Spinal cord (tissue), 10 donors: ENCODE results near the gene MAP7D1. TPM values are rescaled to one million over a fixed set of nuclear protein-coding genes. Genes with fewer than 3 reads are reported as not detected.

Experiments
- DNase-seq, 6 donors: peaks; one replicate each; pipeline versions ENCODE4 v3.0.0 to v3.0.0-alpha.2; 2013 to 2015; ENCODE audit warnings: low spot score in 6 of 6, low read depth in 4 of 6
- H3K27ac ChIP-seq: one replicate; pipeline ENCODE4 v1.5.1; 2013; ENCODE audit warnings: low read depth, low read length, control low read depth
- H3K27me3 ChIP-seq: one replicate; pipeline ENCODE4 v1.6.1; 2013; ENCODE audit warnings: low read length; ENCODE audit not compliant: control insufficient read depth, insufficient read depth
- H3K36me3 ChIP-seq: one replicate; pipeline ENCODE4 v1.6.1; 2013; ENCODE audit warnings: low read length; ENCODE audit not compliant: control insufficient read depth, insufficient read depth
- H3K4me1 ChIP-seq: one replicate; pipeline ENCODE4 v1.6.1; 2013; ENCODE audit warnings: low read length; ENCODE audit not compliant: control insufficient read depth, insufficient read depth
- H3K4me3 ChIP-seq: one replicate; pipeline ENCODE4 v1.5.1; 2013; ENCODE audit warnings: low read depth, low read length, control low read depth
- H3K9me3 ChIP-seq: one replicate; pipeline ENCODE4 v1.6.1; 2013; ENCODE audit warnings: low read length; ENCODE audit not compliant: control insufficient read depth, insufficient read depth
- WGBS: methylation state at CpG from one replicate; pipeline ENCODE4 v1.1.5; 2013; ENCODE audit warnings: missing lambda C conversion rate; ENCODE audit not compliant: insufficient coverage; 5-methylcytosine and 5-hydroxymethylcytosine counted together
- polyA plus RNA-seq, 2 donors: library from polyadenylated mRNA; unstranded; fragments of 120-200 nt; gene quantifications; one replicate each; pipeline ENCODE4 v1.2.1, GENCODE V29; 2013; ENCODE audit not compliant: insufficient read length in 2 of 2
- total RNA-seq, 2 donors: library from RNA; depleted of rRNA in 1 of 2; stranded (reverse); fragments of 120-200 nt in 1 of 2; fragments of >200 nt in 1 of 2; gene quantifications; one replicate each; pipeline versions ENCODE4 v1.2.3 to v1.2.4, GENCODE V29; 2013 to 2014
- donor health status: healthy.

The MAP7D1 gene
- total and polyA plus RNA-seq, 4 donors: 52.4 to 209 (median 124) TPM

DNA sequence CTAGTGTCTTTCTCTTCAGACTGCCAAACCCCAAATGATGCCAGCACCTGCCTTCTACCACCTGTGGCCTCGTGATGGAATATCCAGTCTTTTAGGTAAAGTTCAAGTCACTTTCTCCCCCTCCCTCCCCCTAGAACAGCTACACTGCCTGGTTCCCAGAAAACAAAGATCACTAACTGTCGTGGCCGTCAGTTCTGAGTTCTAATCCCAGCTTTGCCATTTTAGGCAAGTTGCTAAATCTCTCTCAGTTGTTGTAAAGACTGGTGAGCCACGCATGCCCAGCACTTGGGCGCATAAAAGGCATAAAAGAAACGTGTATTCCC lies 6.0 kb upstream of the MAP7D1 start:
- H3K4me1 ChIP-seq: peaks cover 39% of the 10 kb centered on the region
- H3K4me3 ChIP-seq: peak overlapping the region; percentile 98
- DNase-seq: no peak
- H3K36me3 ChIP-seq: no peaks in the 10 kb centered on the region
- no peaks in the 10 kb centered on the region for H3K27me3 ChIP-seq
- H3K27ac ChIP-seq: peak overlapping the region; percentile 86
- 30% methylated on average over 3 of the region's 6 CpGs for WGBS
- no peaks in the 10 kb centered on the region for H3K9me3 ChIP-seq

DNA sequence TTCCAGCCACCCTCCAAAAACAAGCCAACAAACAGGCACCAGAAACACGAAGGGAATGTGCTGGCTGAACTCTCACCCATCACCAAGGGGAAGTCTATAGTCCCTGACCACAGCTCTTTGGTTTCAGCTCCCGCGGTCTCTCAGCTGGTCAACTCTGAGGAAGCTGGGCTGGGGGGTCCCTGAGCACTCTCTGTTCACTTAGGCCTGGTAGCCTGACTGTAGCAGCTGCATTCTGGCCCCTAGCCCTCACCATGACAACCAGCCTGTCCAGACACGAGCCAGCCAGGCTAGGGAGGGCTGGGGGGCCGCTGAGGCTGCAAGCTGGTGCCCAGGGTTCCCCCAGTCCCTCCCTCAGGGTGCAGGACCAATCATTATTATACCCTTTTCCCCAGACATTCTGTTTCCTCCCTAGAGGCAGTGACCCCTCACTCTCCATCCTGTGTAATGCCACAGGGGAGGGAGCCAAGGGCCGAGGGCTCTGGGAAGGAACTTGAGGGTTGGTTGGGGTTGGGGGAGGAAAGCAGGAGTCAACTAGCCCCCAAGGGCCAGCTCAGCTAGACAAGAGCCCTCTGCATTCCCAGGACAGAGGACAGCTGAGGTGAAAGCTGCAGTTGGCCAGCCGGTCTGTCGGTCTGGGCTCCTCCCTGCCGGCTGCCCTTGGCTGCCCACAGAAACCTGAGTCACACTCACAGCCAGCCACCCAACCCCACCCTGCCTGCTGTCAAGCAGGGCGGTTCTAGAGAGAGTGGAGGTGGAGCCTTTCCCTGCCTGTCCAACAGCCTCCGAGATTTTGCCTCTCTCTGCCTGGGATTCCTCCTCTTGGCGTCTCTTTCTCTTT lies 5.4 kb upstream of the MAP7D1 start:
- 13% methylated on average over 8 of the region's 12 CpGs for WGBS

GRCh38 chr1:36151134-36151844 lies 4.7 kb upstream of the MAP7D1 start:
- Histone ChIP-seq H3K4me1 (peaks cover 46% of the 10 kb centered on the region), H3K27me3 (no peaks in the 10 kb centered on the region), H3K9me3 (no peaks in the 10 kb centered on the region), H3K27ac (peak overlapping the region; percentile 86), H3K4me3 (no peak overlapping the region), H3K36me3 (no peaks in the 10 kb centered on the region)
- WGBS: no CpG with 5 or more reads among the region's 1 CpG
- no peak for DNase-seq

More for the DNA sequence above, 5.4 kb upstream of the MAP7D1 start:
- H3K4me1 ChIP-seq: peaks cover 44% of the 10 kb centered on the region
- peak overlapping the region; percentile 86 for H3K27ac ChIP-seq
- no peaks in the 10 kb centered on the region for H3K9me3 ChIP-seq
- H3K36me3 ChIP-seq: no peaks in the 10 kb centered on the region
- H3K4me3 ChIP-seq: no peak overlapping the region
- peak in 2 of 6 donors; percentile 62 to 84 for DNase-seq
- no peaks in the 10 kb centered on the region for H3K27me3 ChIP-seq

GRCh38 chr1:36151845-36152203 lies 4.1 kb upstream of the MAP7D1 start:
- peak overlapping the region; percentile 86 for H3K27ac ChIP-seq
- 53% methylated on average over 3 of the region's 3 CpGs for WGBS
- no peaks in the 10 kb centered on the region for H3K9me3 ChIP-seq
- H3K4me3 ChIP-seq: no peak overlapping the region
- H3K36me3 ChIP-seq: no peaks in the 10 kb centered on the region
- H3K4me1 ChIP-seq: peaks cover 46% of the 10 kb centered on the region
- no peaks in the 10 kb centered on the region for H3K27me3 ChIP-seq
- DNase-seq: no peak

GRCh38 chr1:36153476-36153875 lies 2.5 kb upstream of the MAP7D1 start:
- no peak overlapping the region for H3K4me3 ChIP-seq
- peaks cover 2% of the 10 kb centered on the region for H3K36me3 ChIP-seq
- no peak overlapping the region for H3K27ac ChIP-seq
- H3K27me3 ChIP-seq: no peaks in the 10 kb centered on the region
- WGBS: 97% methylated on average over 6 of the region's 6 CpGs
- DNase-seq: no peak
- H3K4me1 ChIP-seq: peaks cover 50% of the 10 kb centered on the region
- no peaks in the 10 kb centered on the region for H3K9me3 ChIP-seq

- no peaks in the 10 kb centered on the region for H3K9me3 ChIP-seq
- H3K27ac ChIP-seq: peak overlapping the region; percentile 98
- peaks cover 3% of the 10 kb centered on the region for H3K36me3 ChIP-seq
- no peaks in the 10 kb centered on the region for H3K27me3 ChIP-seq
- DNase-seq: no peak
- no peak overlapping the region for H3K4me3 ChIP-seq
- 87% methylated on average over 3 of the region's 6 CpGs for WGBS
- peaks cover 53% of the 10 kb centered on the region for H3K4me1 ChIP-seq
Measured at GRCh38 chr1:36154335-36154734, 1.6 kb upstream of the MAP7D1 start.

DNA sequence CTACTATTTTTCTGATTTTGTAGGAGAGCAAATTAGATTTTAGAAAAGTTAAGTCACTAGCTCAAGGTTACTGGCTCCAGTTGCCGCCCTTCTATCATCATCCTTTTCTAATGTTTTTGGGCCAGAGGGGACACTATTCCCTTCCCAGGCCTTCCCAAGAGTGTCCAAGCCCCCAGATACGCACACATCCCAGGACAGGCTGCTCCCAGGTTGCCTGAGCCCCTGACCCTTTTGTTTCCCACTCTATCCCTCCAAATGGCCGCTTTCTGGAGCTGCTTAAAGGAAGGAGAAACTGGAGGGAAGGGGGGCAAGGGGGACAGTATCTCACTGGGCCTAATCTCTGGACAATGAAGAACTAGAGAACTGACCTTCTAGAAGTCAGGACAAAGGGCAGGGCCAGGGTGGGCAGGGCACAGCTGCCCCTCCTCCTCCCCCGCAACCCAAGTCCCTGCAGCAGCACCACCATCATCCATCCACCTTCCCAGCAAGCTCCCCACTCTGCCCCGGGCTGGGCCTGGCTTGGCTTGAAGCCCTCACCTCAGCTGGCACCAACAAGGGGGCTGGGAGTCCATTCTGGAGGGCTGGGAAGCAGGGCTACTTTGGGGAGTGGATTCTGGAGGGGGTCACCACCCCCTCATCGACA lies 1.1 kb upstream of the MAP7D1 start:
- H3K4me3 ChIP-seq: peak overlapping the region; percentile 67
- no peaks in the 10 kb centered on the region for H3K9me3 ChIP-seq
- peaks cover 9% of the 10 kb centered on the region for H3K36me3 ChIP-seq
- WGBS: 100% methylated on average over 1 of the region's 6 CpGs
- DNase-seq: peak in 2 of 6 donors; percentile 49 to 60
- H3K27me3 ChIP-seq: no peaks in the 10 kb centered on the region
- peak overlapping the region; percentile 98 for H3K27ac ChIP-seq
- H3K4me1 ChIP-seq: peaks cover 55% of the 10 kb centered on the region

GRCh38 chr1:36156329-36157114 lies 562 bp downstream of the MAP7D1 start:
- peak overlapping the region; percentile 91 for H3K4me3 ChIP-seq
- H3K36me3 ChIP-seq: peaks cover 20% of the 10 kb centered on the region
- no peaks in the 10 kb centered on the region for H3K27me3 ChIP-seq
- DNase-seq: peak in 3 of 6 donors; percentile 76 to 94 (median 92)
- H3K4me1 ChIP-seq: peaks cover 55% of the 10 kb centered on the region
- peak overlapping the region; percentile 96 for H3K27ac ChIP-seq
- WGBS: under 1% methylated on average over 47 of the region's 69 CpGs
- no peaks in the 10 kb centered on the region for H3K9me3 ChIP-seq
